Measurements from ENCODE around the gene CTSD. TPM values are rescaled to one million over a fixed set of nuclear protein-coding genes. Genes with fewer than 3 reads are reported as not detected.

Gene CTSD
- total RNA-seq, 2 experiments from 2014 or later = 38.8 to 41.5 TPM

DNA sequence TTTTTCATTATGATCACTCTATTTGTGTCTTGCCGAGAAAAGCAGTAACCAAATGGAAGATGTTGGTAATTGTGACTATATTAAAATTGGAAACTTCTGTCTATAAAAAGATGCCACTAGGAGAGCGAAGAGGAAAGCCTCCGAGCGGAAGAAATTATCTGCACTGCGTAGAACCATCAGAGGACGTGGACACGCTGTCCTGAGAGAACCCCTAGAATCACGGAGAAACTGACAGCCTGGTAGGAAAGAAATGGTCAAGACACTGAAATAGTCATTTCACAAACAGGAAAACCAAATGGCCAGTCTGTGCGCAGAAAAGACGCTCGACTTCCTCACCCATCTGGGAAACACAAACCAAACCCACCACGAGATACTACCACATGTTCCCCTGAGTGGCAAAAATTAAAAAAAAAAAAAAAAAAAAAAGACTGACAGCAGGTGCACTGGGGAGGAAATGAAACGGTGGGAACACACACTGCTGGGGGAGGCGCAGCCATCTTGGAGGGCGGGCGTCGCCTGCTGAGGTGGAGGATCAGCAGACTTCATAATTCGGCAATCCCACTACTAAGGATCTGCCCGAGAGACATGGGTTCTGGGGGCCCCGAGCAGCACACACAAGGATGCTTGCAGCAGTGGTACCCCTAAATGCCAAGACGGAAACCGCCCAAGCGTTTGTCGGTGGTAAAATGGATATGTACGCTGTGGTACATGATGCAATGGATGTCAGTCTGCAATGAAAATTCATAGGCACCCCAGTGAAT lies 34.6 kb downstream of the CTSD start:
- peak; percentile 55 for ATAC-seq
- ChIA-PET CTCF (no interaction called here), POLR2A (no interaction called here)
- H3K9me3 Mint-ChIP-seq (ENCODE audit: low read depth) = peaks cover 4% of the 10 kb centered on the region
- intact Hi-C loops (cut with DNase I, micrococcal nuclease) = no loop called here
- no peaks in the 10 kb centered on the region for H3K36me3 Mint-ChIP-seq (ENCODE audit: low read depth)
- H3K4me3 Mint-ChIP-seq = peak overlapping the region; percentile 26
- peaks cover 21% of the 10 kb centered on the region for H3K27me3 Mint-ChIP-seq
- peak overlapping the region; percentile 41 for H3K27ac Mint-ChIP-seq
- peaks cover 31% of the 10 kb centered on the region for H3K4me1 Mint-ChIP-seq
- no peak for DNase-seq

DNA sequence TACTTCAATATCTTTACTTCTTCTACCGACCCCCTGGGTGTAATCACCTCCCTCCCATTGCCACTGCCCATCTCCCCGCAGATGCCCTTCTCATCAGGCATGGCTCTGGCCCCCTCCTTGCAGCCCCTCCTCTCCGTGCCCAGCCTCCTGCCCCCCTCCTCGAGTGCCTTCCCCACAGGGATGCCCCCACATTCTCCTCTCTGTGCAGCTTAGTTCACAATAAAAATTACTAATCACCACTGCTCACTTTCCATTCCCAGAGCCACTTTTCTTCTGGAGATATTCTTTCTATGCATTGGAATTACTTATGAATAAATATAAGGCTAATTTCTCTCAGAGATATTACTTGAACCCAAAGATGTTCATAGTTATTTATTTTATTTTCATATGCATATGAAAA lies 35.4 kb downstream of the CTSD start:
- intact Hi-C loops (cut with DNase I, micrococcal nuclease) = no loop called here
- H3K9me3 Mint-ChIP-seq (ENCODE audit: low read depth) = peaks cover 4% of the 10 kb centered on the region
- ChIA-PET CTCF (interaction anchor here (1.9 kb wide), 1 partner anchor 34 kb away, joined by 5 read pairs; no protein-coding TSS in a partner anchor), POLR2A (no interaction called here)
- peaks cover 19% of the 10 kb centered on the region for H3K27me3 Mint-ChIP-seq
- H3K4me3 Mint-ChIP-seq = no peak overlapping the region
- H3K27ac Mint-ChIP-seq = peak overlapping the region; percentile 51
- no peaks in the 10 kb centered on the region for H3K36me3 Mint-ChIP-seq (ENCODE audit: low read depth)
- no peak for ATAC-seq
- no peak for DNase-seq
- peaks cover 23% of the 10 kb centered on the region for H3K4me1 Mint-ChIP-seq

DNA sequence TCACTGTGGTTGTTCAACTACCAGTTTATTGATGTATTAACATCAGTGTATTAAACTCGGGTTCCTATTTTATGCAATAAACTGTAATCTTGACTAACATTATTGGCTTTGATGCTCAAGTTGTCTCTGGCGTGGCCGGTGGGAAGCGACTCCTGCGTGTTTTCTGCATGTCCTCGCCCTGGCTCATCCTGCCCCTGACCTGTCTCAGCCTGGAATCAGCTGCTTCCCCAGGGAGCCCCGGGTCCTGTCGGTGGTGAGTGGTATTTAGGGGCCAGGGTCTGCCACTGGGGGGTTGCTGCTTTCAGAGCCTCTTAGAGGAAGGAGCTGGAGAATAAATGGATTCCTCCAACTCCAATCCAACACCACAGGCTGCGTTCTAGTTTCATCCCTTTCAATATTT lies 35.9 kb downstream of the CTSD start:
- ATAC-seq = no peak
- H3K27ac Mint-ChIP-seq = no peak overlapping the region
- intact Hi-C loops (cut with DNase I, micrococcal nuclease) = no loop called here

GRCh38 chr11:1727096-1727690 lies 36.5 kb downstream of the CTSD start:
- H3K36me3 Mint-ChIP-seq (ENCODE audit: low read depth) = no peaks in the 10 kb centered on the region
- intact Hi-C loops (cut with DNase I, micrococcal nuclease) = no loop called here
- ATAC-seq = peak; percentile 72
- H3K4me3 Mint-ChIP-seq = no peak overlapping the region
- H3K4me1 Mint-ChIP-seq = peaks cover 23% of the 10 kb centered on the region
- H3K27ac Mint-ChIP-seq = peak overlapping the region; percentile 14
- peaks cover 18% of the 10 kb centered on the region for H3K27me3 Mint-ChIP-seq
- ChIA-PET CTCF (interaction anchor here (1.9 kb wide), 1 partner anchor 33 kb away, joined by 5 read pairs; no protein-coding TSS in a partner anchor), POLR2A (interaction anchor here (0.7 kb wide), 1 partner anchor 9 kb away, joined by 5 read pairs; no protein-coding TSS in a partner anchor)
- peaks cover 4% of the 10 kb centered on the region for H3K9me3 Mint-ChIP-seq (ENCODE audit: low read depth)
- DNase-seq = no peak

More for the DNA sequence above, 35.9 kb downstream of the CTSD start:
- no peak overlapping the region for H3K4me3 Mint-ChIP-seq
- DNase-seq = no peak
- ChIA-PET CTCF (interaction anchor here (1.9 kb wide), 1 partner anchor 34 kb away, joined by 5 read pairs; no protein-coding TSS in a partner anchor), POLR2A (no interaction called here)
- H3K27me3 Mint-ChIP-seq = peaks cover 19% of the 10 kb centered on the region
- no peaks in the 10 kb centered on the region for H3K36me3 Mint-ChIP-seq (ENCODE audit: low read depth)
- H3K9me3 Mint-ChIP-seq (ENCODE audit: low read depth) = peaks cover 4% of the 10 kb centered on the region
- peaks cover 23% of the 10 kb centered on the region for H3K4me1 Mint-ChIP-seq

DNA sequence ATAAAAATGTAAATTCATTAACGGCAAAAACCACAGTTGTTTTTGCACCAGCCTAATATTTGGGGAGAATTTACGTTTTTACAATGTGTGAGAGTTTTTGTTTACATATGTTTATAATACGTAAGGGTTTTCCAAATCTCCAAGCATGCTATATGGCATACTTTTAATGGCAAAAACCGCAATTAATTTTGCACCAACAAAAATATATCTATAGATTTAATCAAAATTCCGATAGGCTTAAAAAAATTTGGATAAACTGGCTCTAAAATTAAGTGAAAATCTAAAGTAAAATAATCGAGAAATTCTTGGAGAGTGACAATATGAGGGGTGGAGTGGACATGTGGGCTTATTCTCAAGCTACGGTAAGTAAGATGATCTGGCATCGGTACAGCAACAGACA lies 43.9 kb downstream of the CTSD start:
- DNase-seq = no peak
- Mint-ChIP-seq H3K27ac (no peak overlapping the region), H3K9me3 (ENCODE audit: low read depth) (no peaks in the 10 kb centered on the region), H3K4me1 (no peaks in the 10 kb centered on the region), H3K4me3 (no peak overlapping the region), H3K36me3 (ENCODE audit: low read depth) (no peaks in the 10 kb centered on the region), H3K27me3 (no peaks in the 10 kb centered on the region)
- ChIA-PET POLR2A (no interaction called here), CTCF (no interaction called here)
- ATAC-seq = no peak
- intact Hi-C loops (cut with DNase I, micrococcal nuclease) = no loop called here

DNA sequence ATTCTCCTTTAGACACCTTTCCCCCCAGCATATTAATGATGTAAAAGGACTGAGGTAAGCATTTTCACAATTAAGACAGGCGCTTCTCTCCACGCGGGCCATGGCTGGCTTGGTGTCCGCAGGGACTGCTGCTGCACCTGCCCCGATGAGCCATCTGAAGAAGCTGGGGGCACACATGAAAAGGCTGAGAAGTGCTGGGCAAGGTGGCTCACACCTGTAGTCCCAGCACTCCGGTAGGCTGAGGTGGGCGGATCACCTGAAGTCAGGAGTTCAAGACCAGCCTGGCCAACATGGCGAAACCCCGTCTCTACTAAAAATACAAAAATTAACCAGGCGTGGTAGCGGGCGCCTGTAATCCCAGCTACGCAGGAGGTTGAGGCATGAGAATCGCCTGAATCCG lies 45.4 kb downstream of the CTSD start:
- Mint-ChIP-seq H3K27ac (no peak overlapping the region), H3K4me3 (no peak overlapping the region), H3K4me1 (no peaks in the 10 kb centered on the region), H3K36me3 (ENCODE audit: low read depth) (no peaks in the 10 kb centered on the region), H3K27me3 (no peaks in the 10 kb centered on the region), H3K9me3 (ENCODE audit: low read depth) (no peaks in the 10 kb centered on the region)
- intact Hi-C loops (cut with DNase I, micrococcal nuclease) = no loop called here
- ChIA-PET CTCF (no interaction called here), POLR2A (interaction anchor here (0.6 kb wide), 1 partner anchor 8 kb away, joined by 5 read pairs; no protein-coding TSS in a partner anchor)
- DNase-seq = no peak
- ATAC-seq = no peak

DNA sequence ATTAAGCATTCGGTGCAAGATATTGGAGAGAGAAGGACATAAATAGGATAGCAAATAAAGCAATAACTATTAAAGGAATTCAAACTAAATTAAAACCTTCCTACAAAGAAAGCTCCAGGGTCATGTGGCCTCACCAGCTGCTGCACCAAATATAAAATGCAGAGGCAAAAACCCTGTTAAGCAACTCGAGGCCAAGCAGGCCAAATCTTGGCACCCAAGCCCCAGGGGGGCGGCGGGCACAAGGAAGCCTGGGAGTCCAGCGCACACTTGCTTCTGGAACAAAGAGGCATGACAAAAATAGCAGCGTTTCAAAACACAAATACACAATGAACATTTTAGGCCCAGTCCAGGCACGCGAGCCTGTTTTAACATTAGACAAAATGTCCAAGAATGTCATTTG lies 46.0 kb downstream of the CTSD start:
- H3K27me3 Mint-ChIP-seq = no peaks in the 10 kb centered on the region
- ChIA-PET POLR2A (interaction anchor here (0.6 kb wide), 1 partner anchor 9 kb away, joined by 5 read pairs; no protein-coding TSS in a partner anchor), CTCF (interaction anchor here (0.6 to 1.8 kb wide), 4 partner anchors 65 to 165 kb away, joined by 3 to 6 read pairs (median 4); no protein-coding TSS in a partner anchor)
- H3K4me1 Mint-ChIP-seq = no peaks in the 10 kb centered on the region
- ATAC-seq = no peak
- intact Hi-C loops (cut with DNase I, micrococcal nuclease) = no loop called here
- H3K9me3 Mint-ChIP-seq (ENCODE audit: low read depth) = no peaks in the 10 kb centered on the region
- no peak overlapping the region for H3K27ac Mint-ChIP-seq
- H3K4me3 Mint-ChIP-seq = no peak overlapping the region
- no peaks in the 10 kb centered on the region for H3K36me3 Mint-ChIP-seq (ENCODE audit: low read depth)
- no peak for DNase-seq

GRCh38 chr11:1714908-1715885 lies 48.5 kb downstream of the CTSD start:
- Mint-ChIP-seq H3K4me3 (no peak overlapping the region), H3K27ac (no peak overlapping the region), H3K4me1 (no peaks in the 10 kb centered on the region), H3K36me3 (ENCODE audit: low read depth) (no peaks in the 10 kb centered on the region), H3K9me3 (ENCODE audit: low read depth) (no peaks in the 10 kb centered on the region), H3K27me3 (no peaks in the 10 kb centered on the region)
- DNase-seq = no peak
- ChIA-PET CTCF (no interaction called here), POLR2A (no interaction called here)
- no peak for ATAC-seq
- intact Hi-C loops (cut with DNase I, micrococcal nuclease) = no loop called here

DNA sequence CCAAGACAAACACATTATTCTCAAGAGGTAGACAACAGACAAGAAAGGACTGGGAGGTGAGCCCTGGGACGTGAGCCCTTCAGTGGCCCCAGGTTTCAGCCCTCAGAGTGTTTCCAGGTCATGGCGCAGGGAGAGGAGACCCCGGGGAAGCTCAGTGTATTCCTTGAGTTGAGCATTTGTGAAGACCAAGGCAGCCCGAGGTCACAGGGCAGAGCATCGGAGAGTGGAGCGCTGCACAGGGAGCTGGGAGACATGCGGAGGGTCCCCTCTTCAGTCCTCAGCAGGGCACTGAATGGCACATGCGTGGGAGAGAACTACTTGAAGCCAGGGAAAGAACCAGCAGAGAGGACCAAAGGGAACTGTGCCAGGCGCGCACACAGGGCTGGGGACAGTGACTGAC lies 55.0 kb downstream of the CTSD start:
- peaks cover 14% of the 10 kb centered on the region for H3K4me1 Mint-ChIP-seq
- no peak overlapping the region for H3K4me3 Mint-ChIP-seq
- H3K27me3 Mint-ChIP-seq = no peaks in the 10 kb centered on the region
- ATAC-seq (no peak), DNase-seq (no peak)
- H3K36me3 Mint-ChIP-seq (ENCODE audit: low read depth) = no peaks in the 10 kb centered on the region
- H3K27ac Mint-ChIP-seq = no peak overlapping the region
- ChIA-PET POLR2A (no interaction called here), CTCF (no interaction called here)
- intact Hi-C loops (cut with DNase I, micrococcal nuclease) = no loop called here
- H3K9me3 Mint-ChIP-seq (ENCODE audit: low read depth) = no peaks in the 10 kb centered on the region

DNA sequence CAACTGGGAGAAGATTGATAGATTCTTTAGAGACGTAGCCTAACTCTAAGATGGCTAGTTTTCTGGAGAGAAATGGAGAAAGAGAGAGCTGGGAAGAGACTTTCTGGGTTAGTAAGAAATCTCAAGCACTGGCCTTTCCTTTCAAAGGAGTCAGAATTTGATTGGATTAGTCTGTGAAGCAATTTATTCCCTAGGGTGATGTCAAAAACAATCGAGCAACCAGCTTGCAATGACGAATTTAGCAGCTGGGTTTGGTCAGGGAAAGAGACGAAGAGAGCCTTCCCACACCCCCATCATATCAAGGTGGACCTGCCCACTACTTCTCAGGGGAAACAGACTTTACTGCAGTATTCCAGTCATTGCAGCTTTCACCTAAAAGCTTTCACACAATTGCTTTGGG lies 56.0 kb downstream of the CTSD start:
- Mint-ChIP-seq H3K4me3 (no peak overlapping the region), H3K9me3 (ENCODE audit: low read depth) (no peaks in the 10 kb centered on the region), H3K27ac (no peak overlapping the region), H3K4me1 (peaks cover 14% of the 10 kb centered on the region), H3K36me3 (ENCODE audit: low read depth) (no peaks in the 10 kb centered on the region), H3K27me3 (no peaks in the 10 kb centered on the region)
- DNase-seq = no peak
- intact Hi-C loops (cut with DNase I, micrococcal nuclease) = no loop called here
- no peak for ATAC-seq
- POLR2A ChIA-PET = no interaction called here
- CTCF ChIA-PET = interaction anchor here (0.6 to 3.2 kb wide), 3 partner anchors 14 to 129 kb away, joined by 3 to 16 read pairs (median 3); no protein-coding TSS in a partner anchor

DNA sequence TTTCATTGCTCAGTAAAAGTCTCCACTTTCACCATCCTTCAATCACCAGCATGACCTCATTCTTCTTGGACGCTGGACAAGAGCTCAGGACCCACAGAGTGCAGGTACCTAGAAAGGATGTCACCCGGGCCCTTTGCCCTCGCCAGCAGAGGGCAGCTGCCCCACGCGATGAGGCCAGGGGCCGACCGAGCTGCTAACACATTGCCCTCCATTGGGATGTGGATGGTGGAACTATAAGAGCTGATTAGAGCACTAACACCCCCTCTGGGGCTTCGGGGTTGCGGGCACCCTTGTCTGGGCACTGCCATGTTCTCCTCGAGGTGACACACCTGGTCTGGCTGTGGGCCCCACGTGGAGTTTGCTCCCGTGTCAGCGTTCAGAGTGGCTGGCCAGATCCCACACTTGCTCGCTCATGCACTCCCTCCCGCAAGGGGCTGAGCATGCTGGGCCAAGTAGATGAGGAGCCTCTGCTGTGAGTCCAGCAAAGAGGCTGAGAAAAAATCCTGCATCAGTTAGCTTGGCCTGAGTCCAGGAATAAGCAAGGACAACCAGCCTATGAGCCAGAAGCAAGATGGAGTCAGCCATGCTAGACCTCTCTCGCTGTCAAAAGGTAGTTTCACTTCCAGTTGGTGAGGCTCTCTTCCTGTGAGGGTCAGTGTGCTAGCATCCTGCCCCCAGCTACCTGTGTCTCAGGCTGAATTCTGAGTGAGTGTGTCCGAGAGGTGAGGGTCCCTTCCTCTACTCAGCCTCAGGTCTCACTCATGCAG lies 56.9 kb downstream of the CTSD start:
- no peaks in the 10 kb centered on the region for H3K9me3 Mint-ChIP-seq (ENCODE audit: low read depth)
- no peak overlapping the region for H3K27ac Mint-ChIP-seq
- peak; percentile 51 for DNase-seq
- intact Hi-C loops (cut with DNase I, micrococcal nuclease) = no loop called here
- ChIA-PET CTCF (interaction anchor here (0.6 to 3.2 kb wide), 6 partner anchors 9 to 445 kb away, joined by 3 to 16 read pairs (median 4); partner anchors contain the start of gene KRTAP5-6), POLR2A (no interaction called here)
- ATAC-seq = peak; percentile 57
- H3K4me1 Mint-ChIP-seq = peaks cover 14% of the 10 kb centered on the region
- no peaks in the 10 kb centered on the region for H3K36me3 Mint-ChIP-seq (ENCODE audit: low read depth)
- H3K27me3 Mint-ChIP-seq = no peaks in the 10 kb centered on the region
- H3K4me3 Mint-ChIP-seq = no peak overlapping the region

Data from activated CD4-positive, alpha-beta T cell treated with anti-CD3 and anti-CD28 coated beads for 36 hours (primary cell).